GM06990 (cell line): ENCODE data around the gene IGFLR1.

Source experiments
- DNase-seq: peaks from one replicate; pipeline ENCODE4 v3.0.0-alpha.2; 2011; ENCODE audit not compliant: insufficient read length; ENCODE audit errors: extremely low read depth
- H3K27me3 ChIP-seq: replicated peaks from 2 replicates; pipeline ENCODE4 v1.6.0; 2011; ENCODE audit warnings: low read length; ENCODE audit not compliant: control insufficient read depth, insufficient read depth
- H3K36me3 ChIP-seq: 2 replicates; pipeline ENCODE4 v1.5.1; 2011; ENCODE audit warnings: low read length; ENCODE audit not compliant: control insufficient read depth, insufficient read depth
- H3K4me3 ChIP-seq: replicated peaks from 2 replicates; pipeline ENCODE4 v1.5.1; 2011; ENCODE audit warnings: low read depth, mild to moderate bottlenecking, control low read depth, low read length
- CTCF ChIP-seq: IDR thresholded peaks from 2 replicates; pipeline ENCODE4 v1.5.1; 2011; ENCODE audit warnings: low read length, control low read depth, mild to moderate bottlenecking, inconsistent platforms; ENCODE audit not compliant: insufficient read depth, poor library complexity, severe bottlenecking

IGFLR1 gene

GRCh38 chr19:35743640-35744429 is 1.6 kb upstream of the IGFLR1 start:
- H3K27me3 ChIP-seq: no peaks in the 10 kb centered on the region
- peak overlapping the region; percentile 83 for H3K4me3 ChIP-seq
- no peak for DNase-seq
- TF ChIP-seq CTCF: no peak
- peaks cover 3% of the 10 kb centered on the region; the same call in 1 of the 2 replicates for H3K36me3 ChIP-seq

GRCh38 chr19:35741203-35741515 is 1.1 kb downstream of the IGFLR1 start:
- peak; percentile 26 for TF ChIP-seq CTCF
- DNase-seq: no peak
- Histone ChIP-seq H3K36me3 (peaks cover 17% of the 10 kb centered on the region), H3K27me3 (no peaks in the 10 kb centered on the region), H3K4me3 (peak overlapping the region; percentile 74)

- peak; percentile 94 for DNase-seq
- peak overlapping the region; percentile 74 for H3K4me3 ChIP-seq
- peak; percentile 40 for TF ChIP-seq CTCF
- H3K27me3 ChIP-seq: no peaks in the 10 kb centered on the region
- peaks cover 17% of the 10 kb centered on the region for H3K36me3 ChIP-seq
Observed at GRCh38 chr19:35740423-35741202, 1.6 kb downstream of the IGFLR1 start.

- no peak for TF ChIP-seq CTCF
Observed at GRCh38 chr19:35740108-35740422, 2.2 kb downstream of the IGFLR1 start.

GRCh38 chr19:35739275-35740107 is 2.8 kb downstream of the IGFLR1 start:
- no peaks in the 10 kb centered on the region for H3K27me3 ChIP-seq
- peak overlapping the region; percentile 74; the same call in 1 of the 2 replicates for H3K4me3 ChIP-seq
- TF ChIP-seq CTCF: no peak
- DNase-seq: no peak
- H3K36me3 ChIP-seq: peaks cover 26% of the 10 kb centered on the region

More at GRCh38 chr19:35740108-35740422, 2.2 kb downstream of the IGFLR1 start:
- Histone ChIP-seq H3K36me3 (peaks cover 22% of the 10 kb centered on the region), H3K4me3 (peak overlapping the region; percentile 74), H3K27me3 (no peaks in the 10 kb centered on the region)
- no peak for DNase-seq
